Measurements from ENCODE around the gene LRRC8C. TPM values are rescaled to one million over a fixed set of nuclear protein-coding genes. Genes with fewer than 3 reads are reported as not detected.

LRRC8C gene
- total RNA-seq, 1 donor from 2014 or later: 2.3 TPM

DNA sequence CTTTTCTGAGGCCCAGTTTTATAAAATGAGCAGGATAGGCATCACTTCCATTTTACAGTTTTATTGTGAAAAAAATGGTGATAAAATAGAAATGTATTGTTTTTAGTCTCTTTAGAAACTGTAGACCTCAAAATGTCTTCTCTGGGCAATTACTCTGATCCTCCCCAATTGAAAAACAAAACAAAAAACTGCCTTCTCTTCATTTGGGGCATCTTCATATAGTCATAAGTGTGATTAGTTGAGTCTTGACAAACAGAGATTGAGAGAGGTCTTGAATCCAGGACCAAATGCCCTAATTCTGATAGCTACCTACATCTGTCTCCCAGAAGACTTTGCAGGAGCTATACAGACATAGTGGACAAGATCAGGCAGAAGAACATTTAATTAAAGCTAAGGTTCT lies 62.9 kb downstream of the LRRC8C start:
- Mint-ChIP-seq H3K27me3 (ENCODE audit: low read depth, unreplicated experiment) (no peaks in the 10 kb centered on the region), H3K36me3 (ENCODE audit: low read depth, unreplicated experiment) (no peaks in the 10 kb centered on the region), H3K4me1 (ENCODE audit: low read depth, unreplicated experiment) (peaks cover 7% of the 10 kb centered on the region), H3K4me3 (ENCODE audit: unreplicated experiment) (no peak overlapping the region), H3K9me3 (ENCODE audit: unreplicated experiment) (no peaks in the 10 kb centered on the region), H3K27ac (ENCODE audit: unreplicated experiment) (no peak overlapping the region)
- Histone ChIP-seq H3K79me2 (ENCODE audit: insufficient read depth, low read length) (no peaks in the 10 kb centered on the region), H3K27ac (ENCODE audit: low read depth, low read length) (no peak overlapping the region), H3K36me3 (ENCODE audit: insufficient read depth, low read length) (no peaks in the 10 kb centered on the region), H2AFZ (ENCODE audit: low read depth, low read length) (no peak overlapping the region), H3K9ac (ENCODE audit: low read length) (no peak overlapping the region), H4K20me1 (ENCODE audit: insufficient read depth, low read length) (no peaks in the 10 kb centered on the region), H3K4me2 (ENCODE audit: low read length) (no peak overlapping the region), H3K27me3 (ENCODE audit: insufficient read depth, low read length) (no peaks in the 10 kb centered on the region), H3K4me3 (ENCODE audit: insufficient read depth, low read depth, low read length) (no peak overlapping the region), H3K4me1 (ENCODE audit: insufficient read depth, low read length) (no peaks in the 10 kb centered on the region), H3K9me3 (ENCODE audit: insufficient read depth, low read depth, low read length) (no peaks in the 10 kb centered on the region)
- FAIRE-seq: no peak
- no peak for DNase-seq (ENCODE audit: low read depth)
- TF ChIP-seq CTCF (IDR thresholded peaks at IDR 0.05; ENCODE audit: insufficient read depth, low read depth, low read length) (no peak), EZH2 (IDR thresholded peaks at IDR 0.05; ENCODE audit: insufficient read depth, low read length) (no peak)

- H4K20me1 ChIP-seq (ENCODE audit: insufficient read depth, low read length): no peaks in the 10 kb centered on the region
- Mint-ChIP-seq H3K4me3 (ENCODE audit: unreplicated experiment) (no peak overlapping the region), H3K27ac (ENCODE audit: unreplicated experiment) (no peak overlapping the region), H3K4me1 (ENCODE audit: low read depth, unreplicated experiment) (peaks cover 8% of the 10 kb centered on the region), H3K9me3 (ENCODE audit: unreplicated experiment) (no peaks in the 10 kb centered on the region), H3K36me3 (ENCODE audit: low read depth, unreplicated experiment) (no peaks in the 10 kb centered on the region), H3K27me3 (ENCODE audit: low read depth, unreplicated experiment) (no peaks in the 10 kb centered on the region)
- H3K9ac ChIP-seq (ENCODE audit: low read length): no peak overlapping the region
- H3K4me3 ChIP-seq (ENCODE audit: insufficient read depth, low read depth, low read length): no peak overlapping the region
- H2AFZ ChIP-seq (ENCODE audit: low read depth, low read length): no peak overlapping the region
- H3K36me3 ChIP-seq (ENCODE audit: insufficient read depth, low read length): no peaks in the 10 kb centered on the region
- TF ChIP-seq CTCF (IDR thresholded peaks at IDR 0.05; ENCODE audit: insufficient read depth, low read depth, low read length): no peak
- no peak for TF ChIP-seq EZH2 (IDR thresholded peaks at IDR 0.05; ENCODE audit: insufficient read depth, low read length)
- H3K4me2 ChIP-seq (ENCODE audit: low read length): no peak overlapping the region
- H3K27ac ChIP-seq (ENCODE audit: low read depth, low read length): no peak overlapping the region
- no peak for FAIRE-seq
- DNase-seq (ENCODE audit: low read depth): no peak
- no peaks in the 10 kb centered on the region for H3K9me3 ChIP-seq (ENCODE audit: insufficient read depth, low read depth, low read length)
- H3K27me3 ChIP-seq (ENCODE audit: insufficient read depth, low read length): no peaks in the 10 kb centered on the region
- H3K4me1 ChIP-seq (ENCODE audit: insufficient read depth, low read length): no peaks in the 10 kb centered on the region
- H3K79me2 ChIP-seq (ENCODE audit: insufficient read depth, low read length): no peaks in the 10 kb centered on the region
Measured at GRCh38 chr1:89697383-89697782, 64.5 kb downstream of the LRRC8C start.

- no peaks in the 10 kb centered on the region for H3K36me3 ChIP-seq (ENCODE audit: insufficient read depth, low read length)
- no peak overlapping the region for H3K4me3 ChIP-seq (ENCODE audit: insufficient read depth, low read depth, low read length)
- no peak overlapping the region for H3K4me2 ChIP-seq (ENCODE audit: low read length)
- no peaks in the 10 kb centered on the region for H3K36me3 Mint-ChIP-seq (ENCODE audit: low read depth, unreplicated experiment)
- DNase-seq (ENCODE audit: low read depth): no peak
- no peaks in the 10 kb centered on the region for H3K9me3 Mint-ChIP-seq (ENCODE audit: unreplicated experiment)
- H3K27ac Mint-ChIP-seq (ENCODE audit: unreplicated experiment): no peak overlapping the region
- H3K27ac ChIP-seq (ENCODE audit: low read depth, low read length): no peak overlapping the region
- no peak overlapping the region for H3K4me3 Mint-ChIP-seq (ENCODE audit: unreplicated experiment)
- H3K27me3 ChIP-seq (ENCODE audit: insufficient read depth, low read length): no peaks in the 10 kb centered on the region
- no peaks in the 10 kb centered on the region for H3K4me1 ChIP-seq (ENCODE audit: insufficient read depth, low read length)
- FAIRE-seq: no peak
- H4K20me1 ChIP-seq (ENCODE audit: insufficient read depth, low read length): no peaks in the 10 kb centered on the region
- peaks cover 3% of the 10 kb centered on the region for H3K4me1 Mint-ChIP-seq (ENCODE audit: low read depth, unreplicated experiment)
- no peaks in the 10 kb centered on the region for H3K79me2 ChIP-seq (ENCODE audit: insufficient read depth, low read length)
- TF ChIP-seq CTCF (IDR thresholded peaks at IDR 0.05; ENCODE audit: insufficient read depth, low read depth, low read length) (no peak), EZH2 (IDR thresholded peaks at IDR 0.05; ENCODE audit: insufficient read depth, low read length) (no peak)
- no peak overlapping the region for H2AFZ ChIP-seq (ENCODE audit: low read depth, low read length)
- H3K9me3 ChIP-seq (ENCODE audit: insufficient read depth, low read depth, low read length): no peaks in the 10 kb centered on the region
- H3K9ac ChIP-seq (ENCODE audit: low read length): no peak overlapping the region
- no peaks in the 10 kb centered on the region for H3K27me3 Mint-ChIP-seq (ENCODE audit: low read depth, unreplicated experiment)
Measured at GRCh38 chr1:89698020-89698560, 65.2 kb downstream of the LRRC8C start.

Data from astrocyte (in vitro differentiated cells and primary cell).